K562 (cell line): Measurements from ENCODE around the gene ACACB.

ENCODE experiments used
- SMARCC2 ChIP-seq: fragments of 450-650 bp; IDR thresholded peaks from 2 replicates; pipeline ENCODE4 v1.6.1; 2017; ENCODE audit warnings: antibody characterized with exemption, moderate library complexity, mild to moderate bottlenecking, low read depth
- TAF1 ChIP-seq: IDR thresholded peaks from 2 replicates; pipeline ENCODE4 v1.6.1; 2011; ENCODE audit warnings: mild to moderate bottlenecking, low read length, moderate library complexity; ENCODE audit not compliant: insufficient read depth, control insufficient read depth, severe bottlenecking; ENCODE audit errors: extremely low read depth
- ZNF165 ChIP-seq: fragments of 250-450 bp; sonication (Bioruptor Pico); IDR thresholded peaks from 2 replicates; pipeline ENCODE4 v1.4.0; 2020; ENCODE audit warnings: borderline replicate concordance

DNA sequence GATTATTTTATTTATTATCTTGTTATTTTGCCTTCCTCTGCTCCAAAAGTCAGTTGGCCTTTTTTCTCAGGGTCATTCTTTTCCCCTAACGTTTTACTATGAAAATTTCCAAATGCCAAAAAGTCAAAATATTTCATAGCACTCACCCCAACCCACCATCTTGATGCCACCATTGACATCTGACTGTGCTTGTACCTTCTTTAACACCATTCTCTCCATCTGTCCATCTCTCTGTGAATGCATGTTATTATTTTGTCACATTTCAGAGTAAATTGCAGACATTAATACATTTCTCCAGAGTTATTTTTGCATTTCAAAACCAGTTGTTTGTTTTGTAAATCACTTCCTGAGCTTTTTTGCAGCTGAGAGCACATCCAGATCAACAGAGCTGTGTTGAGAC is 154.1 kb downstream of the ACACB start:
- TF ChIP-seq ZNF165, result no peak
- no peak for TF ChIP-seq SMARCC2
- no peak for TF ChIP-seq TAF1
